Breast epithelium (tissue), 4 donors: ENCODE results near the gene ALKBH3. TPM values are rescaled to one million over a fixed set of nuclear protein-coding genes. Genes with fewer than 3 reads are reported as not detected.

Experiments used
- DNase-seq, 2 donors: peaks; one replicate each; pipeline ENCODE4 v3.0.0-alpha.2; 2019; ENCODE audit warnings: low spot score in 2 of 2
- H3K27ac ChIP-seq, 2 donors: fragments of 200-600 bp; sonication (generic) in 1 of 2; one replicate each; pipeline ENCODE4 v1.5.1; 2016 to 2019; ENCODE audit warnings: mild to moderate bottlenecking in 1 of 2
- H3K27me3 ChIP-seq, 2 donors: fragments of 200-600 bp; sonication (generic) in 1 of 2; one replicate each; pipeline versions ENCODE4 v1.5.1 to v1.6.0; 2017 to 2019; ENCODE audit warnings: control low read depth in 1 of 2, mild to moderate bottlenecking in 1 of 2
- H3K36me3 ChIP-seq: fragments of 200-600 bp; one replicate; pipeline ENCODE4 v1.5.1; 2019
- H3K4me1 ChIP-seq, 2 donors: fragments of 200-600 bp; sonication (generic); one replicate each; pipeline ENCODE4 v1.5.1; 2016 to 2019; ENCODE audit warnings: control low read depth in 1 of 2
- H3K4me3 ChIP-seq, 3 donors: fragments of 200-600 bp; sonication (generic); 1 replicate in 2 of 3; 2 replicates in 1 of 3; pipeline ENCODE4 v1.5.1; 2016 to 2019; ENCODE audit warnings: mild to moderate bottlenecking in 3 of 3, moderate library complexity in 2 of 3
- H3K9me3 ChIP-seq, 2 donors: fragments of 200-600 bp; sonication (generic) in 1 of 2; one replicate each; pipeline ENCODE4 v1.5.1; 2016 to 2019; ENCODE audit warnings: control low read depth in 1 of 2
- POLR2A ChIP-seq: fragments of 450-650 bp; IDR thresholded peaks from one replicate; pipeline ENCODE4 v1.6.1; 2016; ENCODE audit warnings: antibody characterized with exemption, mild to moderate bottlenecking, moderate library complexity
- POLR2AphosphoS5 ChIP-seq, 3 donors: sonication (generic); formaldehyde crosslinking; IDR thresholded peaks; one replicate each; pipeline ENCODE4 v1.6.1; 2017; ENCODE audit warnings: antibody characterized with exemption in 3 of 3
- intact Hi-C: fragments of 100-400 bp; cut with DNase I; formaldehyde crosslinking; loops from one replicate; pipeline ENCODE4 v1.15.1; 2023; ENCODE audit warnings: low total_unique reads
- total RNA-seq, 3 donors: library from RNA; depleted of rRNA; stranded (reverse); fragments of >200 nt; gene quantifications; one replicate each; pipeline ENCODE4 v1.1.0, GENCODE V29; 2016
- TF ChIP-seq, protein P1 (sequence below), 3 donors: fragments of 450-650 bp; IDR thresholded peaks; one replicate each; pipeline ENCODE4 v1.5.1; 2016 to 2017; ENCODE audit warnings: antibody characterized with exemption in 3 of 3, mild to moderate bottlenecking in 3 of 3, moderate library complexity in 3 of 3

Gene ALKBH3
- total RNA-seq, 3 donors from 2014 or later, result 29.0 to 40.7 (median 33.1) TPM

DNA sequence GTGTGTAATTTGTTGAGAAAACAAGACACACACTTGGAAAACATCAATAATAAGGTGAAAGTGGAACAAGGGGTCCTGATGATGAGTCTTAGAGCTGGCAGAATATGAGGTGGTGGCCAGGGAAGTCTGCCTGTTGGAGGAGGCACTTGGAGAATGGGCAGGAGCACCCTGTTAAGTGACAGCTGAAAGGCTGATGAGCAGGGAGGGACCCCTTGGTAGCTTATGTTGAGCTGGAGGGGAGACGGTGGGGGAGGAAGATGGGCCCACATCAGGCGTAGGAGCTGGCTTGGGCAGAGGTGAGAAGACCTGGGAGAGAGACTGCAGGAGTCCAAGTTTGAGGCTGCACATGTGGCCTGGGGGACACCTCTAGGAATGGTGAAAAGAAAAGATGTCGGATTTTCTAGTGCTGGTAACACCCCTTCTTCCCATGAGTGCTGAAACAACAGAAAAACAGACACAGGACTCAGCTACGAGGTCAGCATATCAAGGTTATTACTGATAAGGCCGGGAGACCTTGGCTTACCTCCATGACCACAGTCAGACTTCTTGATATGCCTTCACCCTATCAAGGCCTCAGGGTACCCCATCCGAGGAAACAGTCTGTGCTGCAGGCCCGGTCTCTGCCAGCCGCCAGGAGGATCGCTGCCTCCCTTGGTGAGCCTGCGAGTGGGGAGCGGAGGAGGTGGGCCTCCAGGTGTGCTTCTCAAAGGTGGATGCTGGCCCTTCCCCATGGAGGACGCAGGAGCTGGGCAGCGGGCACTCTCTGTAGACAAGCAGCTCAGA lies 47.5 kb downstream of the ALKBH3 start:
- H3K4me3 ChIP-seq, result no peak overlapping the region
- DNase-seq, result no peak
- no peak overlapping the region for H3K27ac ChIP-seq
- no peaks in the 10 kb centered on the region for H3K4me1 ChIP-seq
- TF ChIP-seq, protein P1, sequence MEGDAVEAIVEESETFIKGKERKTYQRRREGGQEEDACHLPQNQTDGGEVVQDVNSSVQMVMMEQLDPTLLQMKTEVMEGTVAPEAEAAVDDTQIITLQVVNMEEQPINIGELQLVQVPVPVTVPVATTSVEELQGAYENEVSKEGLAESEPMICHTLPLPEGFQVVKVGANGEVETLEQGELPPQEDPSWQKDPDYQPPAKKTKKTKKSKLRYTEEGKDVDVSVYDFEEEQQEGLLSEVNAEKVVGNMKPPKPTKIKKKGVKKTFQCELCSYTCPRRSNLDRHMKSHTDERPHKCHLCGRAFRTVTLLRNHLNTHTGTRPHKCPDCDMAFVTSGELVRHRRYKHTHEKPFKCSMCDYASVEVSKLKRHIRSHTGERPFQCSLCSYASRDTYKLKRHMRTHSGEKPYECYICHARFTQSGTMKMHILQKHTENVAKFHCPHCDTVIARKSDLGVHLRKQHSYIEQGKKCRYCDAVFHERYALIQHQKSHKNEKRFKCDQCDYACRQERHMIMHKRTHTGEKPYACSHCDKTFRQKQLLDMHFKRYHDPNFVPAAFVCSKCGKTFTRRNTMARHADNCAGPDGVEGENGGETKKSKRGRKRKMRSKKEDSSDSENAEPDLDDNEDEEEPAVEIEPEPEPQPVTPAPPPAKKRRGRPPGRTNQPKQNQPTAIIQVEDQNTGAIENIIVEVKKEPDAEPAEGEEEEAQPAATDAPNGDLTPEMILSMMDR (IDR thresholded peaks at IDR 0.05), result no peak
- no peak for TF ChIP-seq POLR2A
- no peak for TF ChIP-seq POLR2AphosphoS5 (IDR thresholded peaks at IDR 0.05)
- intact Hi-C loops, result no loop called here
- H3K27me3 ChIP-seq, result no peaks in the 10 kb centered on the region
- no peaks in the 10 kb centered on the region for H3K36me3 ChIP-seq
- no peaks in the 10 kb centered on the region for H3K9me3 ChIP-seq

DNA sequence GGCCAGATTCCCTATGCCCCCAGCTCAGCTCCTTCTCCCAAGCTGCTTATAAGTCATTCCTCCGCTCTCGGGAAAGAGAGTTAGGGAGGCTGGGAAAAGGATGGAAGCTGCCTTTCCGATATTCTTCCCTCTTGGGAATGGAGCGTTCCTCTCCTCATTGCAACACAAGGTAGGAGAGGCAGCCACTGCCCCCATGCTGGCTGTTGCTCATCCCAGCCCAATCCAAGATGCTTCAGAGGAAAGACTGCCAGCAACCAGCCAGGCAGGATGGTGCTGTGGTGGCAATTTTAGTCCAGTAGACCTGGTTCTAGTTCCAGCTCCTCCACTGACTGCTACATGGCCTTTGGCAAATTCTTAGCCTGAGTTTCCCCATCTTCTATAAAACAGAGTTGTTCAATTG lies 48.1 kb downstream of the ALKBH3 start:
- intact Hi-C loops, result no loop called here
- Histone ChIP-seq H3K4me3 (no peak overlapping the region), H3K9me3 (no peaks in the 10 kb centered on the region), H3K27ac (no peak overlapping the region), H3K36me3 (no peaks in the 10 kb centered on the region), H3K4me1 (no peaks in the 10 kb centered on the region), H3K27me3 (no peaks in the 10 kb centered on the region)
- no peak for DNase-seq
- TF ChIP-seq POLR2A, result no peak
- TF ChIP-seq, protein P1 (IDR thresholded peaks at IDR 0.05), result no peak
- no peak for TF ChIP-seq POLR2AphosphoS5 (IDR thresholded peaks at IDR 0.05)

DNA sequence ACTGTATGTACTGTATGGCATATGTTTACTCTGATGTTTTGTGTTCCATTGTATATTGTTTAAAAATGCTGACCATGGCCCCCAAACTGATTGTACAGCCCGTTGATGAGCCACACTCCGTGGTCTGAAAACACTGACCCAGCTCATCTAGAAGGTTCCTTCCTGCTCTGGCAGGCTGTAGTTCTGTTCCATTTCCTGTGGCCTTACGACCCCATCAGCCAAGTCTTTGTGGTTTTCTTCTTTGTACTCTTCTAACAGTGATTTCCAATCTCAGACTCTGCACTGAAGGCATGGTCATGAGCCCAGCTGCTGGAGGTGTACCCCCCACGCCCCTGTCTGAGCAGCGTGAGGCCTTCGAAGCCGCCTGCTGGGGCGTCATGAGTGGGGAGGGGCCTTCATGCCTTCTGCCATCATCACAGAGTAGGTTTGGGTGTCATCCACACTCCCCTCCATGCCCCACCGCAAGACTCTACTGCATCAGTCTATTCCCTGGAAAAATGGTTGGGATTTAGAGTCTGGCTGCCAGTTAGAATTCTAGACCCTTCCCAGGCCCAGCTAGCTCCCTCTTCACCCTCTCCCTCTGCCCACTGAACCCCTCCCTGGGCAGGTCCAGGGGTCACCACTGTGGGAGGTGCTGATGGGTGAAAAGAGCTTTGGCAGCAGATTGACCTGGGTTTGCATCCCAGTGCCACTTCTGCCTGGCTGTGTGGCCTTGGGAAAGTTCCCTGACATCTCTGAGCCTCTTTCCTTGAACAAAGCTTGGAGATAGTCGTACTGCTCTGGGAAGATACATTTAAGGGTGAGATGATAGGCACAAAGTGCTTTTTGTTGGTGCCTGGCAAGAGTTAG lies 50.5 kb downstream of the ALKBH3 start:
- Histone ChIP-seq H3K36me3 (no peaks in the 10 kb centered on the region), H3K27ac (no peak overlapping the region), H3K4me3 (no peak overlapping the region), H3K9me3 (no peaks in the 10 kb centered on the region), H3K27me3 (peaks cover 0 to 9% of the 10 kb centered on the region in 2 donors), H3K4me1 (no peaks in the 10 kb centered on the region)
- intact Hi-C loops, result no loop called here
- TF ChIP-seq, protein P1 (IDR thresholded peaks at IDR 0.05), result no peak
- TF ChIP-seq POLR2A (no peak), POLR2AphosphoS5 (IDR thresholded peaks at IDR 0.05) (no peak)
- no peak for DNase-seq

DNA sequence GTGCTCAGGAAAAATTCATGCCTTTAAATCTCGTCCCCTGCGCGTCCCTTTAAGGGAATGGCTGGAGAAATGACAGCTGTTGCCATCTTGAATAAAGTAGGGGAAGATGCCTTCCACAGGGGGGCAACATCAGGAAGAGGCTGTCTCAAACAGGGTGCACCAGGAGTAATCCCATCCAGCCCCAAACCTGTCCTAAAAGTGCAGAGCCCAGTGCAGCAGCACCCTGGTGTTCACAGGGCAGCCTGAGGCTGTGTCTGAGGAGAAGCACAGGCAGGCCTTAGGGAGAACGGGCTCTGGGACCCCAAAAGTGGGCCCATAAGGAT lies 51.0 kb downstream of the ALKBH3 start:
- no peak for DNase-seq
- no peak overlapping the region for H3K4me3 ChIP-seq
- no peak overlapping the region for H3K27ac ChIP-seq
- no peaks in the 10 kb centered on the region for H3K4me1 ChIP-seq
- peaks cover 0 to 9% of the 10 kb centered on the region in 2 donors for H3K27me3 ChIP-seq
- TF ChIP-seq POLR2A (no peak), POLR2AphosphoS5 (IDR thresholded peaks at IDR 0.05) (no peak)
- TF ChIP-seq, protein P1 (IDR thresholded peaks at IDR 0.05), result no peak
- no peaks in the 10 kb centered on the region for H3K36me3 ChIP-seq
- intact Hi-C loops, result no loop called here
- H3K9me3 ChIP-seq, result no peaks in the 10 kb centered on the region

DNA sequence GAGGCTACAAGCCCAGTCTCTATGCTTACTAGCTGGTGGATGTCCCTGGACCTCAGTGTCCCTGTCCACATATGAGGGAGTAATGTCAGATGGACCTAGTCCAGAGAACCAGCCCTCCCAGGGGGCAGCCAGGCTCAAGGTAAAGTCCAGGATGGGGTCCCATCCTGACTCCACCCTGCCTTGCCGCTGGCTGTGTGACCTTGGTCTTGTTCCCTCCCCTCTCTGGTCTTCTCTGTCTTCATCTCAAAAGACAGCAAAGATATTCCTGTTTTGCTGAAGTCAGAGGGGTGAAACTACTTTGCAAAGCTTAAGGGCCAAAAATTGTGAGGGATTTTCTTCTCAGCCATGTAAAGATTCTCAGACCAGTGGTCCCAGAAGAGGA lies 52.6 kb downstream of the ALKBH3 start:
- Histone ChIP-seq H3K9me3 (no peaks in the 10 kb centered on the region), H3K4me3 (no peak overlapping the region), H3K27ac (peak overlapping the region in 1 of 2 donors; percentile 19), H3K36me3 (no peaks in the 10 kb centered on the region), H3K27me3 (peaks cover 0 to 9% of the 10 kb centered on the region in 2 donors), H3K4me1 (no peaks in the 10 kb centered on the region)
- TF ChIP-seq POLR2AphosphoS5 (IDR thresholded peaks at IDR 0.05), result no peak
- TF ChIP-seq POLR2A, result no peak
- TF ChIP-seq, protein P1 (IDR thresholded peaks at IDR 0.05), result no peak
- intact Hi-C loops, result no loop called here
- DNase-seq, result no peak
